Stimulated activated CD4-positive, alpha-beta T cell treated with anti-CD3 and anti-CD28 coated beads, Interleukin-15, amount 100 ng/mL, for 1 hour (primary cell): Measurements from ENCODE around the gene EPRS1.
"Not testable (repeated sequence)": the region's sequence is repeated elsewhere in the genome, so short reads cannot be mapped to it uniquely, and the experiment has no call there.

Source experiments
- DNase-seq, 2 donors: peaks; one replicate each; pipeline ENCODE4 v3.0.0-alpha.2; 2020; ENCODE audit warnings: low read depth in 1 of 2, low spot score in 1 of 2

Gene EPRS1

DNA sequence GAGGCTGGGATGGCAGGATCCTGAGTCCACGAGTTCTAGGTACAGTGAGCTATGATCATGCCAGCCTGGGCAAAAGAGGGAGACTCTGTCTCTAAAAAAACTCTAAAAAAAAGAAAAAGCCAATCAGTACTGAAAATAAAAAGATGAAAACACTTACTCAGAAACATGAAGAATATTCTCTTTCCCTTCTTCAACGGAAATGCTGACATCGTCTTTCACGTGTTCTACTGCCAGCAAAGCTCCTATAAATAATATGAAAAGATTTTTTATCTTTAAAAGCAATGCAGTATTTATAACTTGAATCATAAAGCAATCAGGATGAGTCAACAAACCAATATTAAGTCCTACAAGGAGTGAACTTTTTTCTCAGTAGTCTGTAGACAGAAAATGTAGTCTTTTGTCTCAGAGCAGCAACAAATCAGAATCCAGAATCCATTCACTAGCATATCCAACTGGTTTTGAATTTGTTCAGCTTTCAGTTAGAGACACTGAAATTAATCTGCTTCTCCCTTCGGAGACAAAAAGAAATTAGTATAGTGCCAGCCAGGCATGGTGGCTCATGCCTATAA is 6.2 kb downstream of the EPRS1 start:
- no peak for DNase-seq

DNA sequence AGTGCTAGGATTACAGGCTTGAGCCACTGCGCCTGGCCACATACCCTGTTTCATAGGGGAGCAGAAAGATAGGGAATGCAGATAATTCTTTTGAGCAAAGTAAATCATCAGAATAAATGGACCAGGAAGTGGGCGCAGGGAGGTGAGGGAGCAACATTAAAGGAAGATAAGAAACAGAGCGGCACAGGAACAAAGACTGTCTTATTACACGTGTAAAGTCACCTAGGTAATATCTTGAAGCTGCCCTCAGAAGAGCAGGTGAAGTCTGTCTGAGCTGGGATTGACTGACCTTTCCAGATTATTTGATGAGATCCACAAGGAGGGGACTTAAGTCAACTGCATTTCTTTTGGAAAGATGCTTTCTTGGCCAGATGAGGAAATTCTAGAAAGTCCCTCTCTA is 7.7 kb downstream of the EPRS1 start:
- DNase-seq, result no peak

DNA sequence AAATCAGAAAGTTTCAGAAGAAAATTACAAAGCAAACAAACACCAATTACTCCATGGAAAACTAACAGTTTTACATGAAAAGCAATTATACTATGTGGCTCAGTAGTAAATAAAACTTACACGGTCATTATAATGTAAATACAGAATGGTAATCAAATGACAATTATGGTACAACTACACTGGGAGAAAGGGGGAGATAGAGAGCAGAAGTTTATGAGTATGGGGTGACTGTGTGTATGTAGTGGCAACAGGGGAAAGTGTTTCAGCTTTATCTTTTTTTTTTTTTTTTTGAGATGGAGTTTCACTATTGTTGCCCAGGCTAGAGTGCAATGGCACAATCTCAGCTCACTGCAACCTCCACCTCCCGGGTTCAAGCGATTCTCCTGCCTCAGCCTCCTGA is 8.5 kb downstream of the EPRS1 start:
- not testable (repeated sequence) for DNase-seq

DNA sequence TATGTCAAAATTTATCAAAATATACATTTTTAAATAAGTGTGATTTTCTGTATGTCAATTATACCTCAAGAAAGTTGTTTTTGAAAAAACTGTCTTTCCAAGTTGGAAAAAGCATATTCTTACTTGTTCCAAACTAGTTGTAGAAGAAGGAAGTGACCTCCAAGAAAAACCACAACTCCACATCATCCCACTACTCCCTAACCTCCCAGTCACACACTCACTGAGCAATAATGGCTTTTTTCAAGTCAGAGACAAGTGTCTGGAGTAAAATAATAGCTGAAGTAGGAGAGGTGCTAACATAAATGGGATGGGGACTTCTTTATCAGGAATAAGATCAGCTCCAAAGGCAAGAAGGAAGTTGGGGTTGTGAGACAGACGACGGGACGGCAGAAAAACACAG is 13.4 kb downstream of the EPRS1 start:
- no peak for DNase-seq

DNA sequence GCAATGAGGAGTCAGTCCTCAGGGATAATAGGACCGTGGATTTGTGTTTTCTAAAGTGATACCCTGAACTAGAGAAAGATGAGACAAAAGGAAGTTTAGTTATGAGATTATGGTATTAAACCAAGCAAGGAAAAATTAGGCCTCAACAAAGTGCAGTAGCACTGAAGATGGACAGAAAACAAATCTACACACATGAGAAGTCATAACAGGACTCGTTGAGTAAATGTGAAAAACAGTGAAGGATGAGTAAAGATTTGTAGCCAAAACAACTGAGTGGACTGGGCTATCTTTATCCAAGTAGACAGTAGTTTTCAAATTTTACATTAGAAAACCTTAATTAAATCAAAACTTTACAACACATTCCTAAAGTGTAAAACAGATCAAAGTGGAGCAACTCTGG is 15.0 kb downstream of the EPRS1 start:
- no peak for DNase-seq

DNA sequence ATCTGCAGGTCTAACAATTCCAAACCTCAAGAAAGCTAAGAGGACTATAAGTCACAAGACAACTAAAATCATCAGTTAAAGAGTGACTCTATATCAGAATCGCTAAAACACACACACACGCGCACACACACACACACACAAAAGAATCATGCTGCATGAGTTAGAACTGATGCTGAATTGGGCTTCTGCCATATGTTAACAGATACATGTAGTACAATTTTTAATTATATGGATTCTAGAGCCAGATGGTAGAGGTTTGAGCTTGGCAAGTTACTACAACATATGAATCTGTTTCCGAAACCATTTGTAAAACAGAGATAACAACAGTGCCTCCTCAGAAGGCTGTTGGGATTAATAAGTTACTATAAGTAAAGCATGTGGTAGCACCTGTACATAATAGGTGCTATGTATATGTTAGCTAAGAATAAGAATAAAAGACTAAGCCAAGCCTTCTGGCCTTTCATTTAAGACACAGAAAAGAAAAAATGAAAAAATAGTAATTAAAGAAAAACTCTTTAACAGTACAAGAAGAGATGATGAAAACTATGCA is 17.9 kb downstream of the EPRS1 start:
- no peak for DNase-seq

DNA sequence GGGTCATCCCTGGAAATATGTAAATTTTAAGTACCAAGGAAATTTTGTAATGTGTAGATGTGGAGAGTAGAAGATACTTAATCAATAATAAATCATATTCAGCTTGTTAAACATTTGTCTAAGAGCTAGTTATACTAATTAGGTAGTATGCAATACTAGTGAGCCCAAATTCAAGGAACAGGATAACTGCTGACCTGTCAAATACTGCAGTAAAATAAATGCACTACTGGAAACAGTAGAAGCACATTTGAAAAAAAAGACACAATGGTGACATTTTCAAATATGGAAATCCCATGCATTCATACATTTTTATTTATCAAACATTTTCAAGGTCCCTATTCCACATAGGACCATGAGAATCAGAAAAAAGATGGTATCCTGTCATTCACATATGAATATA is 27.2 kb downstream of the EPRS1 start:
- no peak for DNase-seq

DNA sequence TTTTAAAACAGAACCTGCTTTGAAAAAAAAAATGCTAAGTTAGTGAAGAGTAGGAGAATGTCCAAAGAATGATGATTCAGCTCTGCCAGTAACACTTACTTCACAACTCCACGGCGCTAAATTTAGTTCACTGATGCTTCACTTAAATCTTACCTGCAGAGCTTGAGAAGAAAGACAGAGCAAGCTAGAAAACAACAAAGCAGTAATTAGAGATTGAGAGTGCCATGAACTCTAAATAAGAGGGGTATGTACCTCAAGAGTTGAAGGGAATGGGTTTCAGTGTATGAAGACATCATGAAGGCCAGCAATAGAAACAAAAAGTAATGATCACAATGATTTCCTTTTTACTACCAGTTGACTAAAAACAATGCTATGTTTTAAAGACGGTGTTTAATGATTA is 32.8 kb downstream of the EPRS1 start:
- DNase-seq, result no peak

DNA sequence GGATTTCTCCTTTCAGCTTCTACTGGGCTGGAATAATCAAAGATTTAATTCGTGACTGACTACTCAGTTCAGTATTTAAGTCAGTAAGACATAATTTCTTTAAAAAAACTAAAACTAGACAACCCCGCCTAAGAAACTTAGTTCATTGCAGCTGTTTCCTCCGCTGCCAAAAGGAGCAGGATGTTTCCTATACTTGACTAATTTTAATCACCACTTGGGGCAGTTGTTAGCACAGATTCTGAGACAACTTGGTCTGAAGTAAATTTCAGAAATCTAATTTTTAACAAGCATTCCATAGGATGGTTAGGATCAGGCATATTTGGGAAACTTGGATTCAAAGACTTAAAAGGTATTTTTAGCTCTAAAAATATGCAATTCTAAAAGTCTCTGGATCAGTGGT is 34.0 kb downstream of the EPRS1 start:
- no peak for DNase-seq

DNA sequence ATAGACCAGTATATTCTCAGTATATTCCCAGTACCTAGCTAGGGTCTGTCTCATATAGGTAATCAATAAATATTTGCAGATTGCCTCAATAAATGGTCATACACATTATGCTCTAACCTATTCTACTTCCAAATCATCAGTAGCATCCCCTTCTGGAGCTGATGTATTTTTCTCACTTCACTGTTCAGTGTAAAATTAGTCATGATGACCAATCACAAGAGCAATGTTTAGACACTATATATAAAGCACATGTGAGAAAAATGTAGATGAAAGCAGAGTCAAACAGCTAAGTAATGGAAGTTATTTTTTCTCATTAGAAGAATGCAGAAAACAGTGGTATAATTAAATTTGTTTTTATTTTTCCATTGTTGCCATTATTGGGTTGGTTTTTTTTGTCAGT is 34.7 kb downstream of the EPRS1 start:
- DNase-seq, result no peak

DNA sequence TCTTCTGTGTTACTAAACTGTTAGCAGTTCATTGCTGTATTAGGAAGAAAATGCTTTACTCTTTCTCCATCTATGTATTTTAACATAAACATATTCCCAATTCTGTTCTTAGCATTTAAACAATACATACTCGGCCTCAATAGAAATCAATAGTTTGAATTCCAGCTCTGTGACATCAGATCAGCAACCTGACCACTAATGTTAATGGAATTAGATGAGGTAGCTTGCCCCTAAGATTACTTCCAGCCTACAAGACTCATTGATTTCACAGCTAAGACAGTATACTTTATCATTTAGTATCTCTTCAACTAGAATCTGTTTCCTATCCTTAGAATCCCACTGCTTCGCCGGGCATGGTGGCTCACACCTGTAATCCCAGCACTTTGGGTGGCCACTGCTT is 38.9 kb downstream of the EPRS1 start:
- no peak for DNase-seq

DNA sequence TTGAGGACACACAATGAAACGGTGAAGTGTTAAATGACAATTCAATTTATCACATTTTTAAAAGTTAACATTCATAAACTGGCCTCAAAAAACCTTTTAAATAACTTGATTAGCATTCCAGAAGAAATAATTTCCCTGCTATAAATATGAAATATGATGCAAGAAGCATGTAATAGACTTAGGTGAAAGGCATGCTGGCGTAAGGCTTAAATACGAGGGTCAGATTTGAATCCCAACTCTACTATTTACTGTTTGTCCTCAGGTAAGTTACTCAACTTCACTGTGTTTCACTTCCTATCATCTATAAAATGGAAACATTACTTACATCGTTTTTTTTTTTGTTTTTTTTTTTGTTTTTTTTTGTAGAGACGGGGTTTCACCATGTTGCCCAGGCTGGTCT is 40.8 kb downstream of the EPRS1 start:
- no peak for DNase-seq

DNA sequence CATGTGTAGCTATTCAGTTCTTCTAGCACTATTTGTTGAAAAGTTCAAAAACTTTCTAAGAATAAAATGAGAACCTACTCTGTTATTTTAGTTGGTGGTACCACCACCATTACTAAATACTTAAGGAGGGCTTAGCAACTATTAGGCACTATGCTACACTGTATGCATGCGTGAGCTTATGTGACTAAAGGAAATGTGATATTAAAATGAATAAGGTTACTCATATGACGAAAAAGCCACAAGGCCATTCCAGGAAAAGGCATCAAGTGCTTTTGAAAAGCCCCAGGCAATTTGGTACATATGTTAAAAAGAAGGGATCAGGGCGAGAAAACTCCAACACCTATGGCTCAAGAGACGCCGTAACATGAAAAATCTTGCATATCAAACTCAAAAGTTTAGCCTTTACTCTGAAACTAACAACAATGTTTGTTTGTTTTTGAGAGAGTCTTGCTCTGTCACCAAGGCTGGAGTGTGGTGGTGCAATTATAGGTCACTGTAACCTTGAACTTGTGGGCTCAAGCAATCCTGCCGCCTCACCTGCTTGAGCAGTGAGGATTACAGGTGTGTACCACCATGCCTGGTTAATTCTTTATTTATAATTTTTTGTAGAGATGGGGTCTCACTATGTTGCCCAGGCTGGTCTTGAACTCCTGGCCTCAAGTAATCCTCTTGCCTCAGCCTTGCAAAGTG is 42.5 kb downstream of the EPRS1 start:
- DNase-seq, result no peak

DNA sequence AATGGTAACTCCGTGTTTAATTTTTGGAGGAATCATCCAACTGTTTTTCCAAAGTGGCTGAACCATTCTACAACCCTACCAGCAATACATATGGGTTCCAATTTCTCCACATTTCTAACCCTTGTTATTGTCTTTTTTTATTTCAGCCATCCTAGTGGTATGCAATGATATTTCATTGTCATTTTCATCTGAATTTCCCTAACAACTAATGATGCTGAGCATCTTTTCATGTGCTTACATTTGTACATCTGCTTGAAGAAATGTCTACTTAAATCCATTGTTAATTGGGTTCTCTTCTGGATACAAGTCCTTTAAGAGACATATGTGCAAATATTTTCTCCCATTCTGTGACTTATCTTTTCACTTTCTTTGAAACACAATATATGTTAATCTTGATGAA is 43.3 kb downstream of the EPRS1 start:
- DNase-seq, result no peak

DNA sequence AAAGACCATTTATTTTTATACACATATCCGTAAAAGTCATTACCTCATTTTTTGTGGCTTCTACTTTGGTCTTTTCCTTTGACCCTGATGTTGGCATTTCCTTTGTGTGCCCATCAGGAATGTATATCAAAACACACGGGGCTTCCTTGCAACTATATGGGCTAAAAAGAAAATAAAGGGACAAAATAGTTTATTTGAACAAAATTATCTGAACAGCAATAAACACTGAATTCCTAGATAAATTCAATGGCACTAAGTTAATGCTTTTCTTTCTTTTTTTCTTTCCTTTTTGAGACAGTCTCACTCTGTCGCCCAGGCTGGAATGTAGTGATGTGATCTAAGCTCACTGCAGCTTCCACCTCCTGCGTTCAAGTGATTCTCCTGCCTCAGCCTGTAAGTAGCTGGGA is 45.2 kb downstream of the EPRS1 start:
- DNase-seq, result no peak

DNA sequence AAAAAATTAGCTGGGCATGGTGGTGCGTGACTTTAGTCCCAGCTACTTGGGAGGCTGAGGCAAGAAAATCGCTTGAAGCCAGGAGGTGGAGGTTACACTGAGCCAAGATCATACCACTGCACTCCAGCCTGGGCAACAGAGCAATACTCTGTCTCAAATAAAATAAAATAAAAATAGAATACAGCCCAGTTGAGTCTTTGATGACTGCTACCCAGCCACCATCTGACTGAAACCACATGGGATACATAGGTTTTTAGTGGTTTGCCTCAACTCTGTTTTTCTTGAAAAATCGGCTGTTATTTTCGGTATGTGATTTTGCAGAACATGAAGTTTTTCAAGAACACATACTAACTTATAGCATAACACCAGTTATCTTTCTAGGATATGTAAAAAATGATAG is 46.5 kb downstream of the EPRS1 start:
- no peak for DNase-seq
